ENCODE results near the gene PEPD.

PEPD gene

GRCh38 chr19:33437821-33438671 lies 83.5 kb downstream of the PEPD start:
- no peak overlapping the region for H3K27ac ChIP-seq (ENCODE audit: low read depth, low read length)
- no peaks in the 10 kb centered on the region for H3K27me3 ChIP-seq (ENCODE audit: insufficient read depth, low read length)
- H3K36me3 ChIP-seq (ENCODE audit: insufficient read depth, low read length) = no peaks in the 10 kb centered on the region
- no peak overlapping the region for H3K4me3 ChIP-seq (ENCODE audit: low read depth, low read length)
- no peak overlapping the region for H2AFZ ChIP-seq (ENCODE audit: low read length, unreplicated experiment)
- H3K79me2 ChIP-seq (ENCODE audit: control insufficient read depth, insufficient read depth, low read length, unreplicated experiment) = no peaks in the 10 kb centered on the region
- H3K4me1 ChIP-seq (ENCODE audit: control insufficient read depth, insufficient read depth, low read length, unreplicated experiment) = peaks cover 7% of the 10 kb centered on the region

- Histone ChIP-seq H3K79me2 (ENCODE audit: control insufficient read depth, insufficient read depth, low read length, unreplicated experiment) (no peaks in the 10 kb centered on the region), H3K36me3 (ENCODE audit: insufficient read depth, low read length) (no peaks in the 10 kb centered on the region), H3K27ac (ENCODE audit: low read depth, low read length) (no peak overlapping the region), H3K4me1 (ENCODE audit: control insufficient read depth, insufficient read depth, low read length, unreplicated experiment) (peaks cover 7% of the 10 kb centered on the region), H2AFZ (ENCODE audit: low read length, unreplicated experiment) (no peak overlapping the region), H3K27me3 (ENCODE audit: insufficient read depth, low read length) (no peaks in the 10 kb centered on the region), H3K4me3 (ENCODE audit: low read depth, low read length) (no peak overlapping the region)
Measured at GRCh38 chr19:33437393-33437820, 84.2 kb downstream of the PEPD start.

GRCh38 chr19:33436360-33437345 lies 84.9 kb downstream of the PEPD start:
- Histone ChIP-seq H3K4me1 (ENCODE audit: control insufficient read depth, insufficient read depth, low read length, unreplicated experiment) (peaks cover 7% of the 10 kb centered on the region), H3K4me3 (ENCODE audit: low read depth, low read length) (no peak overlapping the region), H3K27me3 (ENCODE audit: insufficient read depth, low read length) (no peaks in the 10 kb centered on the region), H3K27ac (ENCODE audit: low read depth, low read length) (no peak overlapping the region), H3K79me2 (ENCODE audit: control insufficient read depth, insufficient read depth, low read length, unreplicated experiment) (no peaks in the 10 kb centered on the region), H3K36me3 (ENCODE audit: insufficient read depth, low read length) (no peaks in the 10 kb centered on the region), H2AFZ (ENCODE audit: low read length, unreplicated experiment) (no peak overlapping the region)

- Histone ChIP-seq H3K4me1 (ENCODE audit: control insufficient read depth, insufficient read depth, low read length, unreplicated experiment) (peaks cover 7% of the 10 kb centered on the region), H3K4me3 (ENCODE audit: low read depth, low read length) (no peak overlapping the region), H3K79me2 (ENCODE audit: control insufficient read depth, insufficient read depth, low read length, unreplicated experiment) (no peaks in the 10 kb centered on the region), H3K36me3 (ENCODE audit: insufficient read depth, low read length) (no peaks in the 10 kb centered on the region), H2AFZ (ENCODE audit: low read length, unreplicated experiment) (no peak overlapping the region), H3K27me3 (ENCODE audit: insufficient read depth, low read length) (no peaks in the 10 kb centered on the region), H3K27ac (ENCODE audit: low read depth, low read length) (no peak overlapping the region)
Measured at GRCh38 chr19:33435706-33436359, 85.8 kb downstream of the PEPD start.

- Histone ChIP-seq H3K27me3 (ENCODE audit: insufficient read depth, low read length) (no peaks in the 10 kb centered on the region), H3K27ac (ENCODE audit: low read depth, low read length) (no peak overlapping the region), H3K4me3 (ENCODE audit: low read depth, low read length) (no peak overlapping the region), H3K4me1 (ENCODE audit: control insufficient read depth, insufficient read depth, low read length, unreplicated experiment) (peaks cover 7% of the 10 kb centered on the region), H2AFZ (ENCODE audit: low read length, unreplicated experiment) (no peak overlapping the region), H3K36me3 (ENCODE audit: insufficient read depth, low read length) (no peaks in the 10 kb centered on the region), H3K79me2 (ENCODE audit: control insufficient read depth, insufficient read depth, low read length, unreplicated experiment) (no peaks in the 10 kb centered on the region)
Measured at GRCh38 chr19:33434886-33435705, 86.5 kb downstream of the PEPD start.

- Histone ChIP-seq H3K4me1 (ENCODE audit: control insufficient read depth, insufficient read depth, low read length, unreplicated experiment) (peaks cover 7% of the 10 kb centered on the region), H3K4me3 (ENCODE audit: low read depth, low read length) (no peak overlapping the region), H3K36me3 (ENCODE audit: insufficient read depth, low read length) (no peaks in the 10 kb centered on the region), H2AFZ (ENCODE audit: low read length, unreplicated experiment) (no peak overlapping the region), H3K27me3 (ENCODE audit: insufficient read depth, low read length) (no peaks in the 10 kb centered on the region), H3K27ac (ENCODE audit: low read depth, low read length) (no peak overlapping the region), H3K79me2 (ENCODE audit: control insufficient read depth, insufficient read depth, low read length, unreplicated experiment) (no peaks in the 10 kb centered on the region)
Measured at GRCh38 chr19:33434069-33434885, 87.3 kb downstream of the PEPD start.

GRCh38 chr19:33432446-33433170 lies 89.0 kb downstream of the PEPD start:
- Histone ChIP-seq H3K4me1 (ENCODE audit: control insufficient read depth, insufficient read depth, low read length, unreplicated experiment) (peaks cover 7% of the 10 kb centered on the region), H2AFZ (ENCODE audit: low read length, unreplicated experiment) (no peak overlapping the region), H3K27ac (ENCODE audit: low read depth, low read length) (no peak overlapping the region)

GRCh38 chr19:33432015-33432414 lies 89.6 kb downstream of the PEPD start:
- H2AFZ ChIP-seq (ENCODE audit: low read length, unreplicated experiment) = no peak overlapping the region
- peaks cover 7% of the 10 kb centered on the region for H3K4me1 ChIP-seq (ENCODE audit: control insufficient read depth, insufficient read depth, low read length, unreplicated experiment)
- H3K27me3 ChIP-seq (ENCODE audit: insufficient read depth, low read length) = no peaks in the 10 kb centered on the region
- no peaks in the 10 kb centered on the region for H3K79me2 ChIP-seq (ENCODE audit: control insufficient read depth, insufficient read depth, low read length, unreplicated experiment)
- no peak overlapping the region for H3K4me3 ChIP-seq (ENCODE audit: low read depth, low read length)
- no peak overlapping the region for H3K27ac ChIP-seq (ENCODE audit: low read depth, low read length)
- H3K36me3 ChIP-seq (ENCODE audit: insufficient read depth, low read length) = no peaks in the 10 kb centered on the region

More at GRCh38 chr19:33432446-33433170, 89.0 kb downstream of the PEPD start:
- Histone ChIP-seq H3K27me3 (ENCODE audit: insufficient read depth, low read length) (no peaks in the 10 kb centered on the region), H3K36me3 (ENCODE audit: insufficient read depth, low read length) (no peaks in the 10 kb centered on the region), H3K79me2 (ENCODE audit: control insufficient read depth, insufficient read depth, low read length, unreplicated experiment) (no peaks in the 10 kb centered on the region), H3K4me3 (ENCODE audit: low read depth, low read length) (no peak overlapping the region)
